ENCODE measurements around the gene TIAM1. TPM values are rescaled to one million over a fixed set of nuclear protein-coding genes. Genes with fewer than 3 reads are reported as not detected.

TIAM1 gene
- total RNA-seq, 1 experiment from 2014 or later: 22.5 TPM

- intact Hi-C loops (cut with micrococcal nuclease; ENCODE audit: unreplicated experiment): no loop called here
- POLR2A ChIA-PET (ENCODE audit: unreplicated experiment): no interaction called here
These were observed 45.3 kb downstream of the TIAM1 start for GRCh38 chr21:31298618-31299269.

GRCh38 chr21:31297806-31298205 is 46.3 kb downstream of the TIAM1 start:
- Histone ChIP-seq H3K4me1 (replicated peaks; ENCODE audit: insufficient read depth) (peaks cover 8% of the 10 kb centered on the region; the same call in 1 of the 2 replicates), H3K9me3 (ENCODE audit: insufficient read depth, low read depth) (no peaks in the 10 kb centered on the region), H3K4me2 (no peak overlapping the region), H3K27ac (no peak overlapping the region), H4K20me1 (ENCODE audit: insufficient read depth) (no peaks in the 10 kb centered on the region), H3K79me2 (ENCODE audit: low read depth) (peaks cover 4% of the 10 kb centered on the region; the same call in 1 of the 2 replicates), H3K4me3 (no peak overlapping the region), H3K27me3 (ENCODE audit: insufficient read depth, low read depth) (no peaks in the 10 kb centered on the region), H3F3A (ENCODE audit: insufficient read depth, low read depth) (no peaks in the 10 kb centered on the region), H2AFZ (no peak overlapping the region), H3K9me2 (ENCODE audit: insufficient read depth) (no peaks in the 10 kb centered on the region), H3K36me3 (ENCODE audit: low read depth) (no peaks in the 10 kb centered on the region)
- TF ChIP-seq CTCF (conservative IDR thresholded peaks at IDR 0.05) (no peak), EZH2 (IDR thresholded peaks at IDR 0.05; ENCODE audit: low read depth) (no peak)
- ChIA-PET POLR2A (ENCODE audit: unreplicated experiment) (no interaction called here), CTCF (no interaction called here)
- BruUV-seq (replicated peaks): no TSS peak
- intact Hi-C loops (cut with micrococcal nuclease; ENCODE audit: unreplicated experiment): no loop called here
- DNase-seq: no peak

More at GRCh38 chr21:31298618-31299269, 45.3 kb downstream of the TIAM1 start:
- H3K27ac ChIP-seq: no peak overlapping the region
- H4K20me1 ChIP-seq (ENCODE audit: insufficient read depth): no peaks in the 10 kb centered on the region
- H3F3A ChIP-seq (ENCODE audit: insufficient read depth, low read depth): no peaks in the 10 kb centered on the region
- H3K9me3 ChIP-seq (ENCODE audit: insufficient read depth, low read depth): no peaks in the 10 kb centered on the region
- no TSS peak for BruUV-seq (replicated peaks)
- TF ChIP-seq EZH2 (IDR thresholded peaks at IDR 0.05; ENCODE audit: low read depth): no peak
- no peak for TF ChIP-seq CTCF (conservative IDR thresholded peaks at IDR 0.05)
- no peak for DNase-seq
- peaks cover under 1% of the 10 kb centered on the region; the same call in 1 of the 2 replicates for H3K79me2 ChIP-seq (ENCODE audit: low read depth)
- no peak overlapping the region for H3K4me3 ChIP-seq
- no peaks in the 10 kb centered on the region for H3K9me2 ChIP-seq (ENCODE audit: insufficient read depth)
- no peaks in the 10 kb centered on the region for H3K27me3 ChIP-seq (ENCODE audit: insufficient read depth, low read depth)
- H3K36me3 ChIP-seq (ENCODE audit: low read depth): no peaks in the 10 kb centered on the region
- H3K4me2 ChIP-seq: no peak overlapping the region
- CTCF ChIA-PET: no interaction called here
- peaks cover 8% of the 10 kb centered on the region; the same call in 1 of the 2 replicates for H3K4me1 ChIP-seq (replicated peaks; ENCODE audit: insufficient read depth)
- H2AFZ ChIP-seq: no peak overlapping the region

- CTCF ChIA-PET: no interaction called here
- Histone ChIP-seq H3K4me3 (no peak overlapping the region), H3K9me3 (ENCODE audit: insufficient read depth, low read depth) (no peaks in the 10 kb centered on the region), H3K4me1 (replicated peaks; ENCODE audit: insufficient read depth) (peaks cover 8% of the 10 kb centered on the region; the same call in 1 of the 2 replicates), H2AFZ (no peak overlapping the region), H3K9me2 (ENCODE audit: insufficient read depth) (no peaks in the 10 kb centered on the region), H4K20me1 (ENCODE audit: insufficient read depth) (no peaks in the 10 kb centered on the region), H3K27me3 (ENCODE audit: insufficient read depth, low read depth) (no peaks in the 10 kb centered on the region), H3F3A (ENCODE audit: insufficient read depth, low read depth) (no peaks in the 10 kb centered on the region), H3K27ac (no peak overlapping the region), H3K79me2 (ENCODE audit: low read depth) (0 out of 2 replicates have a peak, but pooled peaks cover 4% of the 10 kb centered on the region), H3K36me3 (ENCODE audit: low read depth) (no peaks in the 10 kb centered on the region), H3K4me2 (no peak overlapping the region)
- TF ChIP-seq EZH2 (IDR thresholded peaks at IDR 0.05; ENCODE audit: low read depth): no peak
- TF ChIP-seq CTCF (conservative IDR thresholded peaks at IDR 0.05): no peak
- POLR2A ChIA-PET (ENCODE audit: unreplicated experiment): no interaction called here
- DNase-seq: no peak
- intact Hi-C loops (cut with micrococcal nuclease; ENCODE audit: unreplicated experiment): no loop called here
- BruUV-seq (replicated peaks): no TSS peak
These were observed 48.4 kb downstream of the TIAM1 start for GRCh38 chr21:31295676-31296075.

All from PC-9 (cell line).